ENCODE measurements around the gene PLP2.
"Not testable (repeated sequence)": the region's sequence is repeated elsewhere in the genome, so short reads cannot be mapped to it uniquely, and the experiment has no call there.

PLP2 gene

GRCh38 chrX:49171752-49172279 lies at the start of gene PLP2:
Gene PLP2 (plus strand): TSS chrX:49171898. CDS start chrX:49172001, 103 bp downstream.
- DNase-seq: peak; percentile 42

- DNase-seq: no peak
Measured at GRCh38 chrX:49122499-49122898, 49.2 kb upstream of the PLP2 start.

- DNase-seq: not testable (repeated sequence)
Measured at GRCh38 chrX:49127742-49128258, 43.9 kb upstream of the PLP2 start.

GRCh38 chrX:49129427-49129826 lies 42.3 kb upstream of the PLP2 start:
- DNase-seq: no peak

- DNase-seq: not testable (repeated sequence)
Measured at GRCh38 chrX:49132275-49132674, 39.4 kb upstream of the PLP2 start.

GRCh38 chrX:49133759-49134158 lies 37.9 kb upstream of the PLP2 start:
- DNase-seq: no peak

- DNase-seq: no peak
Measured at GRCh38 chrX:49137492-49137891, 34.2 kb upstream of the PLP2 start.

GRCh38 chrX:49139713-49140112 lies 32.0 kb upstream of the PLP2 start:
- no peak for DNase-seq

- DNase-seq: not testable (repeated sequence)
Measured at GRCh38 chrX:49142264-49142663, 29.4 kb upstream of the PLP2 start.

- DNase-seq: not testable (repeated sequence)
Measured at GRCh38 chrX:49143154-49143553, 28.5 kb upstream of the PLP2 start.

- no peak for DNase-seq
Measured at GRCh38 chrX:49147282-49147681, 24.4 kb upstream of the PLP2 start.

GRCh38 chrX:49147936-49148335 lies 23.8 kb upstream of the PLP2 start:
- DNase-seq: no peak

- DNase-seq: not testable (repeated sequence)
Measured at GRCh38 chrX:49148390-49149100, 23.2 kb upstream of the PLP2 start.

- not testable (repeated sequence) for DNase-seq
Measured at GRCh38 chrX:49149291-49149690, 22.4 kb upstream of the PLP2 start.

GRCh38 chrX:49153467-49153866 lies 18.2 kb upstream of the PLP2 start:
- DNase-seq: no peak

- DNase-seq: peak; percentile 75
Measured at GRCh38 chrX:49155243-49155899, 16.3 kb upstream of the PLP2 start.

GRCh38 chrX:49155900-49156837 lies 15.5 kb upstream of the PLP2 start:
- peak; percentile 91 for DNase-seq

GRCh38 chrX:49157194-49157593 lies 14.5 kb upstream of the PLP2 start:
- no peak for DNase-seq

GRCh38 chrX:49160908-49161307 lies 10.8 kb upstream of the PLP2 start:
- no peak for DNase-seq

- no peak for DNase-seq
Measured at GRCh38 chrX:49161632-49162031, 10.1 kb upstream of the PLP2 start.

- DNase-seq: no peak
Measured at GRCh38 chrX:49162620-49163019, 9.1 kb upstream of the PLP2 start, which contains the start of gene MAGIX. Gene MAGIX (plus strand): TSS chrX:49162758. CDS start chrX:49162890, 132 bp downstream.

GRCh38 chrX:49163555-49164419 lies 7.9 kb upstream of the PLP2 start:
- DNase-seq: peak; percentile 75

All from fibroblast of skin of right quadriceps (primary cell).